ENCODE measurements around the gene MRPS9.

MRPS9 gene

DNA sequence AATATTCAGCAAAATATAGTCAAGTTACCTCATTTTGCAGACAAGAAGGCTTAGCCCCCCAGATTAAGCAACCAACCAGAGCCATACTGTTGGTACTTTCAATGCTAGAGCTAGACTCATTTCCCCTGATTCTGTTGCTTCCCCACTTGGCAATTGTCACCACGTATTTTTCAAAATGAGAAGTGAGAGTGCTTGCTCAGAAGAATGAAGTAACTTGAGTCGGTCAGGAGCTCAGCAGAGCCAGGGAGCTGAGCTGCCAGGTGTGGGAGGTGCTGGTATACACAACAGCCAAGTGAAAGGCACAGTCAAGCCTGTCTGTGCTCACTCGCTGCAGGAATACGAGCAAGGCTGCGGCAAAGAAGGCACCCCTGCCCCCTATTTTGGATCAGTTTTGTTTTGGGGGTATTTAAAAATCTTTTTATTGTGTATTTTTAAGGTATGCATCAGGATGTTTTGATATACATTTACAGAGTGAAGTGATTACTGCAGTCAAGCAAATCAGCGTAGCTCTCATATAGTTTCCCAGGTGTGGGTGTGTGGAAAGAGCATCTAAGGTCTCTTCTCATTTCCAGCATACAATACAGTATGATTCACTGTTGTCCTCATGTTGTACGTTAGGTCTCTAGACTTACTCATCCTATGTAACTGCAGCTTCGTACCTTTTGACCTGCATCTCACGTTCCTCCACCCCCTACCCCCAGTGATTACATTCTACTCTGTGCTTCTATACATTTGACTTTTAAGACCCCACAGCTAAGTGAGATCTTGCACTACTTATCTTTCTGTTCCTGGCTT, 62.4 kb downstream of the MRPS9 start:
- H3K4me1 Mint-ChIP-seq (ENCODE audit: low read depth), result no peaks in the 10 kb centered on the region
- H3K27me3 Mint-ChIP-seq, result no peaks in the 10 kb centered on the region
- no peak overlapping the region for H3K27ac Mint-ChIP-seq
- no peak overlapping the region for H3K4me3 Mint-ChIP-seq
- H3K9me3 Mint-ChIP-seq, result no peaks in the 10 kb centered on the region
- H3K36me3 Mint-ChIP-seq (ENCODE audit: low read depth), result peaks cover 54% of the 10 kb centered on the region

DNA sequence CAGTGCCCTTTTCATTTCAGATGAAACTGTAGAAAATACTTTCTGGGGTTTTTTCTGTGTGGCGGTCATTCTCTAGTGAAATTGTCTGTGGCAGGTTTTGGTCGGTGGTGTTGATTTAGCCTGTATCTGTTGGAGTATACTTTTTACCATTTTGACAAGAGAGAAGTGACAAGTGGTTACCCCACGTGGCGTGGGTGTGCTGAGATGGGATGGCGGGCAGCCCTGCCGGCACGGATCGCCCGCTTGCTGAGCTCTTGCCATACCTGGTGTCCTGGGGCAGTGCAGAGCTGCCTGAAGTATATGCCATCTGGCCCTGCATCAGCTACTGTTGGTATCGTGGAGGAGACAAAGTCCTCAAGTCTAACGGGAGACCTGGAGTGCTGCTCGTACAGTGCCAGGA, 64.1 kb downstream of the MRPS9 start:
- Mint-ChIP-seq H3K4me1 (ENCODE audit: low read depth) (no peaks in the 10 kb centered on the region), H3K4me3 (no peak overlapping the region), H3K9me3 (no peaks in the 10 kb centered on the region), H3K27me3 (no peaks in the 10 kb centered on the region), H3K27ac (no peak overlapping the region), H3K36me3 (ENCODE audit: low read depth) (peaks cover 45% of the 10 kb centered on the region)

DNA sequence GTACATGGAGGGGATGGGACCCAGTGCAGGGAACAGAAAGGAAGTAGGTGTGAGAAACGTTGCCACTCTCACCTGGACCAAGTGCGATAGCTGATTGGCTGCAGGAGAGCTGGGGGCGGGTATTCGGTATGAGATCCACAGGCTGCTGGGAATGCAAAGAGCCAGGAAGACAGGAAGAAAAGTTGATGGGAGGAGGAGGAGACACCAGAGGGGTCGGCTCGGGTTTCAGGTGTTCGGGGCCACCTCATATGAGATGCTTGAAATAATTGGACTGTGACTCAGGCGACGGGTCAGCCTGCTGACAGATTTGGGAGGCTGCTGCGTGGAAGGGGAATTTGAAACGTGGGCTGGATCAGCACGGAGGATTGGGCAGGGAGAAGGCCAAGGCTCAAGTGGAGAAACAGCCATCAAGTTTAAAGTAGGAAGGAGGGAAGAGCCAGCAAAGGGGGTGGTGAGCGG, 65.1 kb downstream of the MRPS9 start:
- H3K9me3 Mint-ChIP-seq, result no peaks in the 10 kb centered on the region
- no peak overlapping the region for H3K4me3 Mint-ChIP-seq
- H3K27me3 Mint-ChIP-seq, result no peaks in the 10 kb centered on the region
- H3K36me3 Mint-ChIP-seq (ENCODE audit: low read depth), result peaks cover 40% of the 10 kb centered on the region
- H3K27ac Mint-ChIP-seq, result no peak overlapping the region
- H3K4me1 Mint-ChIP-seq (ENCODE audit: low read depth), result no peaks in the 10 kb centered on the region

DNA sequence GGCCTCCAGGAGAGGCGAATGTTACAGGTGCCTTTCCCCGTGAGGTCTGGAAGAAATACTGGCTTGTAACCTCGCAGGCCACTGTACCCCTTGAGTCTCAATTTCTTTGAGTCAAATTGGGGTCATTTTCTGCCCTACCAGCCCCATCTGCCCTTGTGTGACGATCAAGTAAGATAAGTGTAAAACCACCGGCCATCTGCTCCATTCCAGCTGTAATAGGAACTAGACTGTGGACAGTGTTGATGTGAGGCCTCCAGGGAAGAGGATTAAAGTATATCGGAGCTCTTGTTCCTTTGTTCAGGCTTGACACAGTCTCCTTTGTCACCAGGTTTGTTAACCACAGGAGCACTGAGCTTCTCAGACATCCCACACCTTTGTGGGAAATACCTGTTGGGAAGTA, 65.6 kb downstream of the MRPS9 start:
- H3K4me1 Mint-ChIP-seq (ENCODE audit: low read depth), result no peaks in the 10 kb centered on the region
- H3K36me3 Mint-ChIP-seq (ENCODE audit: low read depth), result peaks cover 38% of the 10 kb centered on the region
- no peaks in the 10 kb centered on the region for H3K27me3 Mint-ChIP-seq
- H3K4me3 Mint-ChIP-seq, result no peak overlapping the region
- no peak overlapping the region for H3K27ac Mint-ChIP-seq
- no peaks in the 10 kb centered on the region for H3K9me3 Mint-ChIP-seq

DNA sequence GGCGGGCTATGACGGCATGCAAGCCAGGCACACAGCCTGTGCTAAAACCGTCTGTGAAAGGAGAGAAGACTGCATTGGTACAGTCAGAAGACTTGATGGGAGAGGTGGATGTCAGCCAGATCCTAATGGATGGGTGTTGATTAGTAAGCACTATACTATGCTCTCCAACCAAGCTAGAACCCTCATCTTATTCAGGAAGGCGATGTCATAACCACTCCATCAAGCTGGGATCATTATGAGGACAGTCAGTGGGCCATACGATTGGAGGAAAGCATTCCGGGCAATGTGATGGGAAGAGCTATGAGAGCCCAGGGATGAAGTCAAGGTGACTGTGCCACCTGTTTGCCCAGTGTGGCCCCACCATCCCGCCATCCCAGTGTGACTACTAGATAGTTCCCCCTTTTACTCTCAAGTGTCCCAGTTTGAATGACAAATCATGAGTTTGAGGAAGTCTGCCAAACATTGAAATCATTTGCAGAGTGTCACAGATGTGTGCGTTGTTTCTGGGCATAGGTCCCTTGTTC, 66.4 kb downstream of the MRPS9 start:
- Mint-ChIP-seq H3K9me3 (no peaks in the 10 kb centered on the region), H3K4me3 (no peak overlapping the region), H3K27ac (no peak overlapping the region), H3K4me1 (ENCODE audit: low read depth) (no peaks in the 10 kb centered on the region), H3K36me3 (ENCODE audit: low read depth) (peaks cover 30% of the 10 kb centered on the region), H3K27me3 (no peaks in the 10 kb centered on the region)

DNA sequence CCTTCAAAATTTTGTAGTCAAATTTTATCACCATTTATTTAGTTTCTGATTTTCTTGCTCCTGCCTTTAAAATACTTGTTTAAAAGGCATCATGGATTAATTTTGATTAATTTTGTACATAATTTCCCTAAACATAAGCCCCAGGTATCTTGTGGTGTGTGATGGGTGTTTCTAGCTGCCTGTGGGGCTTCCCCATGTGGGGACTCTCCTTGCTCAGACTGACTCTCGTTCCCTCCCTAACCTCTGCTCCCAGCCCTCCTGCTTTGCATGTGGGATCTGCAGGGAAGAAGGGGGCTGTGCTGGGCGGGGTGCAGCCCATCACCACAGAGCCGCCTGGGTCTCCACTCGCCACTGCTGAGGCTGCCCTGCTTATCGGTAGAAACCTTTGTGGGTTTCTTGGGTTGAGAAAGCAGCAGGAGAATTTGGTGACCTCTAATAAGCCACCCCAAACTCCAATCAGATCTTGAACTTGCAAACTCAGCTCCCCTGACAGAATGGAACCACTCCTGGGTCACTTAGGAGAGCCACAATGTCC, 72.5 kb downstream of the MRPS9 start:
- Mint-ChIP-seq H3K27ac (no peak overlapping the region), H3K4me1 (ENCODE audit: low read depth) (no peaks in the 10 kb centered on the region), H3K9me3 (no peaks in the 10 kb centered on the region), H3K27me3 (no peaks in the 10 kb centered on the region), H3K36me3 (ENCODE audit: low read depth) (no peaks in the 10 kb centered on the region), H3K4me3 (no peak overlapping the region)

DNA sequence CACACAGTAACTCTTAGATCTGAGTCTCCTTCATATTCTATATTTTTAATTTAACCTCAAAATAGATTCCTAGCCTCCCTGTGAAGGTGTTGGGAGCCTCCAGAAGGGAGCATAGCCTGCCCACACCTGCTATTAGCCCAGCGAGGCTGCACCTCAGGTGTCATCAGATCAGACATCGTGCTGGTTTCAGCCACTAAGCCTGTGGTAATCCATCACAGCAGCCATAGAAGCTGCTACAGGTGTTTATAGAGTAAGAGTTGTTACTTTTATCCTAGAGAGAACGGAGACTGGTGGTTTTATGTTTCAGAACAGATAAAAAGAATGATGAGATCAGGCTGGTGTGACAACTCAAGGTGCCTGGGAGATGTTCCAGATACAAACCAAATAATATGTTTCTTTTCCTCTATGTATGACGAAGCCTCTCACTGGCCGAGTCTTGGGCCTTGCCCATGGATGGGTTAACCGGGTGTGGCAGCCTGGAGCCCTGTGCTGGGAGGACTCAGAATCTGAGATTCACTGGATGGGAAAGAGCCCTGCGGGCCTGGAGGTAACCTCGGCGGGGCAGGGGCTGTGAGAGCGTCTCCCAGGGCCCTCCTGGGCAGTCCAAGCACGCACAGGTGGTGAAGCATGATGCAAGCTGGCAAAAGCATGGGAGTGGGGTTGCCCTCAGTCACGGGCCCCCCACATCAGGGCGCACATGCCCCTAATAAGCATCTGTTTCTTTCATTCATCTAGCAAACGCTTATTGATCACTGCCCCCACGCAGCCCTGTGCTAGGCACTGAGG, 73.7 kb downstream of the MRPS9 start:
- H3K4me1 Mint-ChIP-seq (ENCODE audit: low read depth), result no peaks in the 10 kb centered on the region
- no peak overlapping the region for H3K4me3 Mint-ChIP-seq
- no peaks in the 10 kb centered on the region for H3K9me3 Mint-ChIP-seq
- no peaks in the 10 kb centered on the region for H3K36me3 Mint-ChIP-seq (ENCODE audit: low read depth)
- H3K27ac Mint-ChIP-seq, result no peak overlapping the region
- no peaks in the 10 kb centered on the region for H3K27me3 Mint-ChIP-seq

DNA sequence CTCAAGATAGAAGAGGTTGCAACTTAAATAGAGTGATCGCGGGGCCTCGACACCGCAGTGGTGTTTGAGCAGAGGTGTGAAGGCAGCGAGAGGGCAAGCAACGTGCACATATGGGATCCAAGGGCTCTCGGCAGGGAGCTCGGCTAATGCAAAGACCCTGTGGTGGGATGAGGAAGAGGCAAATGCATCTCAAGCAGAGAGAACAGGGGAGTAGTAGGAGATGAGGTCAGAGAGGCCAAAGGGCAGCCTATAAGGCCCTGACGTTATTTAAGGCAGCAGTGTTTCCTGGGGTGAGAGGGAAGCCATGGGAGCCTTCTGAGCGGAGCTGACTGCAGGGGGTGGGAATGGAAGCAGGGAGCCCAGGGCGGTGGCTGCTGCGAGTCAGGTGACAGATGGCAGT, 74.5 kb downstream of the MRPS9 start:
- Mint-ChIP-seq H3K4me3 (no peak overlapping the region), H3K4me1 (ENCODE audit: low read depth) (no peaks in the 10 kb centered on the region), H3K9me3 (no peaks in the 10 kb centered on the region), H3K27ac (no peak overlapping the region), H3K36me3 (ENCODE audit: low read depth) (no peaks in the 10 kb centered on the region), H3K27me3 (no peaks in the 10 kb centered on the region)

DNA sequence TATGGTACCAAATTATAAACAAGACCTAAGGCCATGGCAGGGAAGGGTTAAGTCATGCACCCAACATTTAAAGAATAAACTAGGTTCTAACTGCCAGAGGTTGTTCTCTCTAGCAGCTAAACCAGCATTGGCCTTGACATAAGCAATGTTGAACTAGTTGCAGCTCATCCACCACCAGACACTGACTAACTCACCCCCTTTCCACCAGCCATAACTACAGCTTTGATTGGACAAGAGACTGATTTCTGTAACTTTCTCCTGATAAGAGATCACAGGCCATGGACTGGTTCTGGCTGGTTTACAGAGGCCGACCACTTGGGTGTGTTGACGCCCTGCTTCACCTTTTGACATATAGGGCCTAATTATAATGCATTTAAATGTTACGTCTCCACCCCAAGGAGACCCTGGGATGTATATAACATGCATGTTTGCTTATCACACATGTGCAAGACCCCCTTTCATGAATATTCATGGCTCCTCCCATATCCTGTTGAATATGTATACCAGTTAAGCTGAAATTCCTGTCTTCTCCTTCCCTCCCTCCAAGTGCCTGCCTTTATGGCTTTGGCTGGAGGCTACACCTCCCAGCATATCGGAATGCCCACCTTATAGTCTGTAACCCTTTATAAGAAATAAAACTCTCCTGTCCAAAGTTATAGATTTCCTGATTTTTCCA, 75.9 kb downstream of the MRPS9 start:
- Mint-ChIP-seq H3K27ac (no peak overlapping the region), H3K4me3 (no peak overlapping the region), H3K4me1 (ENCODE audit: low read depth) (no peaks in the 10 kb centered on the region), H3K36me3 (ENCODE audit: low read depth) (no peaks in the 10 kb centered on the region), H3K27me3 (no peaks in the 10 kb centered on the region), H3K9me3 (no peaks in the 10 kb centered on the region)

DNA sequence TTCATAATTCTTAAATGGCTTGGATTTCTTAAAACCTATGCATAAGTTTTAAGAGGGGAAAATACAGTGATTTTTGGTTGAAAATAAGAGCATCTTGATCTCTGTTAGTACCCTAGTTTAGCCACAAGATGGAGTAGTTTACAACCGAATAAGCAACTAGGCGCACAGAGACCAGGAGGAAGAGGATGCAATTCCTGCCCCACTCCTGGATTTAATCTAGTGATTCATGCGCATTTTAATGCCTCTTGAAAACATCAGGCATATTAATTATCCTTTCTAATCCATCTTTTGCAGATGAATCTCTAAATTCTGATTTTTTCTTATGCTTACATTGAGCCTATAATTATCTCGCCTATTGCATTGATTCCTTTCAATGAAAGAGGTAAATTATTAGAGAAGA, 76.7 kb downstream of the MRPS9 start:
- Mint-ChIP-seq H3K4me1 (ENCODE audit: low read depth) (no peaks in the 10 kb centered on the region), H3K4me3 (no peak overlapping the region), H3K36me3 (ENCODE audit: low read depth) (no peaks in the 10 kb centered on the region), H3K27ac (no peak overlapping the region), H3K27me3 (no peaks in the 10 kb centered on the region), H3K9me3 (no peaks in the 10 kb centered on the region)

DNA sequence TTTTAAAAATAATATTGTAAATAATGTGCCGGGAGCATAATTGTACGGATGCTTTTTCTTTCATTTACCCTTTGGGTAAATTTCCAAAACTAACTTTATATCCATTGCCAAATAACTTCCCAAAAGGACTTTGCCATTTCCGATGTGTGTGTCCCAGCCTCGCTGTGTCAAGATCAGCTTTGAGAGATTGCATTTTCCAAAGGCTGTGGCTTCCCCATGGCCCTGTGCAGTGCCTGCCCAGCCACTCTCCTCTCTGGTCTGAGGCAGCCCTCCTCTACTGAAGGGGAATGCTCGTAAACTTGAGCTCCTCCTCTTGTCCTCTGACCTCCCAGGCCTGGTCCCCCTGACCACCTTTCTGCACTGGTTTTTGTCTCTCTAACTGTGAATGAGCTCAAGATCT, 78.5 kb downstream of the MRPS9 start:
- no peaks in the 10 kb centered on the region for H3K9me3 Mint-ChIP-seq
- no peak overlapping the region for H3K4me3 Mint-ChIP-seq
- H3K27me3 Mint-ChIP-seq, result no peaks in the 10 kb centered on the region
- no peaks in the 10 kb centered on the region for H3K4me1 Mint-ChIP-seq (ENCODE audit: low read depth)
- H3K36me3 Mint-ChIP-seq (ENCODE audit: low read depth), result no peaks in the 10 kb centered on the region
- H3K27ac Mint-ChIP-seq, result no peak overlapping the region

DNA sequence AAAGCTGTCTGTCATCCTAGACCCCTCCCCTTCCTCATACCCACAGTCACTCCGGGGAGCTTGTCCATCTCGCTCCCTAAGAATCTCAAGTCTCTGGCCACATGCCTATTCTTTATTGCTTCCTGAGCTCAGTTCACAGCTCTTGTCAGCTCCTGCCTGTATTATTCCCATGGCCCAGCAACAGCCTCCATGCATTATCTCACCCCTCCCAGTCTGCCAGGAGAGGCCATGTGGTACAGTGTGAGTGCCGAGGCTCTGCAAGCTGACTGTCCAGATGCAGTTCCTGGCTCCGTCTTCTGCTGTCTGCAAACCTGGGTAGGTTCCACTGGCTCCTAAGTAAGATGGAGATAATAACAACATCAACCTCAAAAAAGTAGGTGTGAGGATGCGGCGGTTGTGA, 79.7 kb downstream of the MRPS9 start:
- Mint-ChIP-seq H3K27me3 (peaks cover 4% of the 10 kb centered on the region), H3K4me1 (ENCODE audit: low read depth) (no peaks in the 10 kb centered on the region), H3K4me3 (no peak overlapping the region), H3K9me3 (no peaks in the 10 kb centered on the region), H3K27ac (no peak overlapping the region), H3K36me3 (ENCODE audit: low read depth) (no peaks in the 10 kb centered on the region)

DNA sequence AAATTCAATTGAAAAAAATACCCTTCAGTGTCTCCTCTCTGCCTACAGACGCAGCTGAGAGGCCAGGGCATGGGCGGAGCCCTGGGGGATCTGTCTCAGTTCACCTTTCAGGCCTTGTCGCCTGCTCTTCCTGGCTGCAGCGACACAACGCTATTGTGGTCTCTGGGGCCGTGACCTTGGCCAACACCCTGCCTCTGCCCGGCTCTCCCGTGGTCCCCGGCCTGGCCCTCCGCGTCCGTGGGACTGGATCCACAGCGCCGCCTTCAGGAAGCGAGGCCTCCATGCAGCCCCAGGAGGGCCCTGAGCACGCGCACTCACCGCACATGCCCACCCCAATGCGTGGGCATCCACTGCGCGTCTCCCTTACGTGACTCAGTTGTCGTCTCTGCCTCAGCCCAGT, 81.1 kb downstream of the MRPS9 start:
- Mint-ChIP-seq H3K9me3 (no peaks in the 10 kb centered on the region), H3K4me1 (ENCODE audit: low read depth) (no peaks in the 10 kb centered on the region), H3K4me3 (no peak overlapping the region)

DNA sequence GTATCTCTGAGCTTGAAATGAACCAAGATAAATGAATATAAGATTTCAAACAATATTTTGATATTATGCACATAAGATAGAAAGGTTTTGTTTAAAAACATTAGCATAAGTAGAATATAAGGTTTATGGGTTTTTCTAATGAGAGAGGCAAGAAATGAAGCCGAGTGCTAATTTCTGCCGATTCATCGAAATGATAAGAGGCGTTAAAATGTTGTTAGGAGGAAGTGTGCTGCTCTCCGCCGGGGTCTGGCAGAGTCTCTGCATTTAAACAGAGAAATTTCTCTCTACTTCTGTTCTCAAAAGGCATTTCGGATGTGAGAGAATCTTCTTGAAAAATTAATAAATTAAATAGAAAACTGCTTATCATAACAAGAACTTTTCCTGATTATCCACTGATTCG, 83.6 kb downstream of the MRPS9 start:
- H3K4me3 Mint-ChIP-seq, result no peak overlapping the region
- H3K27me3 Mint-ChIP-seq, result peaks cover 15% of the 10 kb centered on the region
- no peaks in the 10 kb centered on the region for H3K36me3 Mint-ChIP-seq (ENCODE audit: low read depth)
- no peaks in the 10 kb centered on the region for H3K9me3 Mint-ChIP-seq
- no peaks in the 10 kb centered on the region for H3K4me1 Mint-ChIP-seq (ENCODE audit: low read depth)
- no peak overlapping the region for H3K27ac Mint-ChIP-seq

More for the DNA sequence above, 81.1 kb downstream of the MRPS9 start:
- Mint-ChIP-seq H3K27ac (no peak overlapping the region), H3K27me3 (peaks cover 8% of the 10 kb centered on the region), H3K36me3 (ENCODE audit: low read depth) (no peaks in the 10 kb centered on the region)

DNA sequence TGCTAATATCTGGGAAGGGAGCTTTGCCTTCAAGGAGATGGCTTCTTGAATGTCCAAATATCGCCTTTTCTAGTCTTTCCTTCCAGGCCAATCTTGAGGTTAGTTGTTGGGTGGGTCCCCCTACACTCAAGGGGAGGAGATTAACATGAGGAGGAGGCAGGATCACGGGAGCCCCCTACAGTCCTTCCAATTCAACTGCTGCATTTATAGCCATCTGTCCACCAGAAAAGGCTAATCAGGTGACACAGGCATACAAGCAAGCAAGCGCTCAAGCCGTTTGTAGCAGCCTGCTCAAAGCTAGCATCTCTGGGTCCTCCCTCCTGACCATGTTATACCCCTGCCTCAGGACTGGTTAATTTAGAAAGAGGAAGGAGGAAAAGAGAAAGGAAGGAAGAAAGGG, 87.6 kb downstream of the MRPS9 start:
- Mint-ChIP-seq H3K4me1 (ENCODE audit: low read depth) (peaks cover 14% of the 10 kb centered on the region), H3K27me3 (peaks cover 15% of the 10 kb centered on the region), H3K9me3 (no peaks in the 10 kb centered on the region), H3K36me3 (ENCODE audit: low read depth) (no peaks in the 10 kb centered on the region), H3K4me3 (no peak overlapping the region), H3K27ac (no peak overlapping the region)
